Inflammatory macrophage (primary cell): ENCODE data around the gene MRPL42.
A peak's percentile ranks its signal among the peaks of the same experiment; 100 is the strongest.
"Not testable (repeated sequence)": the region's sequence is repeated elsewhere in the genome, so short reads cannot be mapped to it uniquely, and the experiment has no call there.

Experiments
- DNase-seq, 2 donors: peaks; one replicate each; pipeline ENCODE4 v3.0.0-alpha.2; 2020 to 2022

MRPL42 gene

GRCh38 chr12:93447555-93448290 is 19.6 kb upstream of the MRPL42 start:
- DNase-seq, result peak; percentile 75 to 84

- DNase-seq, result peak in 1 of 2 donors; percentile 17
Measured at GRCh38 chr12:93448796-93449195, 18.5 kb upstream of the MRPL42 start.

- DNase-seq, result no peak
Measured at GRCh38 chr12:93449277-93449676, 18.0 kb upstream of the MRPL42 start.

- DNase-seq, result no peak
Measured at GRCh38 chr12:93451423-93452158, 15.7 kb upstream of the MRPL42 start.

- no peak for DNase-seq
Measured at GRCh38 chr12:93453633-93454032, 13.7 kb upstream of the MRPL42 start.

- no peak for DNase-seq
Measured at GRCh38 chr12:93456077-93456476, 11.2 kb upstream of the MRPL42 start.

- no peak for DNase-seq
Measured at GRCh38 chr12:93459097-93459496, 8.2 kb upstream of the MRPL42 start.

- DNase-seq, result peak in 1 of 2 donors; percentile 28
Measured at GRCh38 chr12:93460003-93460402, 7.3 kb upstream of the MRPL42 start.

GRCh38 chr12:93460902-93461301 is 6.4 kb upstream of the MRPL42 start:
- DNase-seq, result peak; percentile 29 to 37

- peak in 1 of 2 donors; percentile 49 for DNase-seq
Measured at GRCh38 chr12:93461503-93461902, 5.8 kb upstream of the MRPL42 start.

GRCh38 chr12:93465841-93466240 is 1.5 kb upstream of the MRPL42 start:
- DNase-seq, result no peak

GRCh38 chr12:93466625-93467350 is 526 bp upstream of the MRPL42 start:
- no peak for DNase-seq

- no peak for DNase-seq
Measured at GRCh38 chr12:93468008-93468371, 676 bp downstream of the MRPL42 start.

- DNase-seq, result no peak
Measured at GRCh38 chr12:93469386-93469785, 2.1 kb downstream of the MRPL42 start.

GRCh38 chr12:93476555-93476954 is 9.2 kb downstream of the MRPL42 start:
- no peak for DNase-seq

- no peak for DNase-seq
Measured at GRCh38 chr12:93482721-93483120, 15.4 kb downstream of the MRPL42 start.

GRCh38 chr12:93483151-93483807 is 16.0 kb downstream of the MRPL42 start:
- no peak for DNase-seq

GRCh38 chr12:93484315-93484981 is 17.1 kb downstream of the MRPL42 start:
- DNase-seq, result no peak

GRCh38 chr12:93492808-93493207 is 25.5 kb downstream of the MRPL42 start:
- DNase-seq, result not testable (repeated sequence)

- no peak for DNase-seq
Measured at GRCh38 chr12:93494096-93494495, 26.8 kb downstream of the MRPL42 start.

- peak in 1 of 2 donors; percentile 1 for DNase-seq
Measured at GRCh38 chr12:93497456-93497855, 30.1 kb downstream of the MRPL42 start.

- not testable (repeated sequence) for DNase-seq
Measured at GRCh38 chr12:93498813-93499212, 31.5 kb downstream of the MRPL42 start.
